ENCODE data around the gene ANKRD29.

GRCh38 chr18:23565916-23566547 lies 96.7 kb downstream of the ANKRD29 start:
- TF ChIP-seq, protein P1, sequence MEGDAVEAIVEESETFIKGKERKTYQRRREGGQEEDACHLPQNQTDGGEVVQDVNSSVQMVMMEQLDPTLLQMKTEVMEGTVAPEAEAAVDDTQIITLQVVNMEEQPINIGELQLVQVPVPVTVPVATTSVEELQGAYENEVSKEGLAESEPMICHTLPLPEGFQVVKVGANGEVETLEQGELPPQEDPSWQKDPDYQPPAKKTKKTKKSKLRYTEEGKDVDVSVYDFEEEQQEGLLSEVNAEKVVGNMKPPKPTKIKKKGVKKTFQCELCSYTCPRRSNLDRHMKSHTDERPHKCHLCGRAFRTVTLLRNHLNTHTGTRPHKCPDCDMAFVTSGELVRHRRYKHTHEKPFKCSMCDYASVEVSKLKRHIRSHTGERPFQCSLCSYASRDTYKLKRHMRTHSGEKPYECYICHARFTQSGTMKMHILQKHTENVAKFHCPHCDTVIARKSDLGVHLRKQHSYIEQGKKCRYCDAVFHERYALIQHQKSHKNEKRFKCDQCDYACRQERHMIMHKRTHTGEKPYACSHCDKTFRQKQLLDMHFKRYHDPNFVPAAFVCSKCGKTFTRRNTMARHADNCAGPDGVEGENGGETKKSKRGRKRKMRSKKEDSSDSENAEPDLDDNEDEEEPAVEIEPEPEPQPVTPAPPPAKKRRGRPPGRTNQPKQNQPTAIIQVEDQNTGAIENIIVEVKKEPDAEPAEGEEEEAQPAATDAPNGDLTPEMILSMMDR (IDR thresholded peaks at IDR 0.05), result no peak
- no peak for TF ChIP-seq EZH2 (IDR thresholded peaks at IDR 0.05)

All from neural progenitor cell (in vitro differentiated cells).